Smooth muscle cell (in vitro differentiated cells): Measurements from ENCODE around the gene MRPS12. TPM values are rescaled to one million over a fixed set of nuclear protein-coding genes. Genes with fewer than 3 reads are reported as not detected.

Experiments
- DNase-seq: peaks from one replicate; lab custom pipeline; 2025; ENCODE audit not compliant: unreplicated experiment; lab: John Stamatoyannopoulos, UW
- H2AFZ ChIP-seq: fragments of 200-600 bp; sonication (generic); 2 replicates; pipeline ENCODE4 v1.6.0; 2016; ENCODE audit warnings: antibody characterized with exemption, low read depth, mild to moderate bottlenecking
- H3F3A ChIP-seq: fragments of 200-600 bp; sonication (generic); 2 replicates; pipeline ENCODE4 v1.6.0; 2017; ENCODE audit warnings: antibody characterized with exemption, low read depth
- H3K27ac ChIP-seq: fragments of 200-600 bp; sonication (generic); 2 replicates; pipeline ENCODE4 v1.5.1; 2016; ENCODE audit warnings: low read depth, mild to moderate bottlenecking
- H3K27me3 ChIP-seq: fragments of 200-600 bp; sonication (generic); 2 replicates; pipeline ENCODE4 v1.6.1; 2016; ENCODE audit warnings: low read depth, mild to moderate bottlenecking
- H3K36me3 ChIP-seq: fragments of 200-600 bp; sonication (generic); 2 replicates; pipeline ENCODE4 v1.5.1; 2016; ENCODE audit warnings: low read depth
- H3K4me1 ChIP-seq: fragments of 200-600 bp; sonication (generic); 2 replicates; pipeline ENCODE4 v1.5.1; 2016; ENCODE audit warnings: low read depth
- H3K4me2 ChIP-seq: fragments of 200-600 bp; sonication (generic); 2 replicates; pipeline ENCODE4 v1.6.0; 2016; ENCODE audit warnings: mild to moderate bottlenecking
- H3K4me3 ChIP-seq: fragments of 200-600 bp; sonication (generic); 2 replicates; pipeline ENCODE4 v1.5.1; 2016; ENCODE audit warnings: mild to moderate bottlenecking
- H3K79me2 ChIP-seq: fragments of 200-600 bp; sonication (generic); 2 replicates; pipeline ENCODE4 v1.6.0; 2016; ENCODE audit warnings: low read depth, mild to moderate bottlenecking
- H3K9ac ChIP-seq: fragments of 200-600 bp; sonication (generic); 2 replicates; pipeline ENCODE4 v1.6.0; 2016; ENCODE audit warnings: low read depth
- H3K9me3 ChIP-seq: fragments of 200-600 bp; sonication (generic); replicated peaks from 2 replicates; pipeline ENCODE4 v1.5.1; 2016; ENCODE audit warnings: low read depth
- H4K20me1 ChIP-seq: fragments of 200-600 bp; sonication (generic); 2 replicates; pipeline ENCODE4 v1.6.0; 2016; ENCODE audit warnings: low read depth
- CTCF ChIP-seq: fragments of 200-600 bp; sonication (generic); IDR thresholded peaks from 2 replicates; pipeline ENCODE4 v1.5.1; 2017; ENCODE audit warnings: borderline replicate concordance, mild to moderate bottlenecking, antibody characterized with exemption; ENCODE audit not compliant: insufficient read depth, poor library complexity, severe bottlenecking
- WGBS: methylation state at CpG from one replicate; pipeline ENCODE4 v1.1.7; 2016; ENCODE audit warnings: low lambda C conversion rate; 5-methylcytosine and 5-hydroxymethylcytosine counted together
- polyA plus RNA-seq: library from polyadenylated mRNA; unstranded; fragments of >200 nt; fragmentation: Nextera tagmentation; extraction: Ambion mirVana; gene quantifications from 2 replicates; pipeline ENCODE4 v1.2.1, GENCODE V29; 2016
- total RNA-seq: library from RNA; depleted of rRNA; stranded (reverse); fragments of >200 nt; gene quantifications from 2 replicates; pipeline ENCODE4 v1.2.3, GENCODE V29; 2014

The MRPS12 gene
- total and polyA plus RNA-seq, 2 experiments from 2014 or later: 25.7 to 55.2 TPM

- DNase-seq: no peak
- WGBS: 83% methylated on average over 8 of the region's 8 CpGs
- H3K27me3 ChIP-seq: no peaks in the 10 kb centered on the region
These were observed 40.9 kb upstream of the MRPS12 start for GRCh38 chr19:38889803-38890202.

GRCh38 chr19:38890686-38891085 lies 40.1 kb upstream of the MRPS12 start:
- TF ChIP-seq CTCF: no peak
- no peak for DNase-seq
- H3K79me2 ChIP-seq: peaks cover 6% of the 10 kb centered on the region

More at GRCh38 chr19:38889803-38890202, 40.9 kb upstream of the MRPS12 start:
- H3K27ac ChIP-seq: no peak overlapping the region
- H3K36me3 ChIP-seq: no peaks in the 10 kb centered on the region
- no peak overlapping the region for H3K9ac ChIP-seq
- H3K4me1 ChIP-seq: no peaks in the 10 kb centered on the region
- H3K4me3 ChIP-seq: no peak overlapping the region
- no peaks in the 10 kb centered on the region for H4K20me1 ChIP-seq
- no peaks in the 10 kb centered on the region for H3K9me3 ChIP-seq
- no peaks in the 10 kb centered on the region for H3K79me2 ChIP-seq
- no peak overlapping the region for H2AFZ ChIP-seq
- H3K4me2 ChIP-seq: no peak overlapping the region
- TF ChIP-seq CTCF: no peak
- no peaks in the 10 kb centered on the region for H3F3A ChIP-seq

GRCh38 chr19:38891771-38892170 lies 39.0 kb upstream of the MRPS12 start:
- H3F3A ChIP-seq: no peaks in the 10 kb centered on the region
- no peak overlapping the region for H3K4me2 ChIP-seq
- H3K79me2 ChIP-seq: peaks cover 11% of the 10 kb centered on the region
- DNase-seq: no peak
- no peaks in the 10 kb centered on the region for H4K20me1 ChIP-seq
- no peaks in the 10 kb centered on the region for H3K9me3 ChIP-seq
- H3K27me3 ChIP-seq: no peaks in the 10 kb centered on the region
- no peak overlapping the region for H3K27ac ChIP-seq
- no peak for TF ChIP-seq CTCF
- no peak overlapping the region for H3K9ac ChIP-seq
- 95% methylated on average over 6 of the region's 6 CpGs for WGBS
- H2AFZ ChIP-seq: no peak overlapping the region
- H3K4me3 ChIP-seq: no peak overlapping the region
- H3K4me1 ChIP-seq: no peaks in the 10 kb centered on the region
- no peaks in the 10 kb centered on the region for H3K36me3 ChIP-seq

More at GRCh38 chr19:38890686-38891085, 40.1 kb upstream of the MRPS12 start:
- Histone ChIP-seq H3K4me1 (no peaks in the 10 kb centered on the region), H3F3A (no peaks in the 10 kb centered on the region), H3K4me2 (no peak overlapping the region), H3K9ac (no peak overlapping the region), H2AFZ (no peak overlapping the region), H3K27me3 (no peaks in the 10 kb centered on the region), H3K36me3 (no peaks in the 10 kb centered on the region), H3K9me3 (no peaks in the 10 kb centered on the region), H3K4me3 (no peak overlapping the region), H3K27ac (no peak overlapping the region), H4K20me1 (no peaks in the 10 kb centered on the region)

GRCh38 chr19:38892841-38893240 lies 37.9 kb upstream of the MRPS12 start:
- no peak overlapping the region for H2AFZ ChIP-seq
- no peaks in the 10 kb centered on the region for H3F3A ChIP-seq
- H4K20me1 ChIP-seq: no peaks in the 10 kb centered on the region
- WGBS: 97% methylated on average over 5 of the region's 5 CpGs
- peaks cover 11% of the 10 kb centered on the region for H3K79me2 ChIP-seq
- no peak overlapping the region for H3K4me3 ChIP-seq
- no peak overlapping the region for H3K9ac ChIP-seq
- TF ChIP-seq CTCF: no peak
- H3K27me3 ChIP-seq: no peaks in the 10 kb centered on the region
- H3K36me3 ChIP-seq: no peaks in the 10 kb centered on the region
- DNase-seq: no peak
- no peaks in the 10 kb centered on the region for H3K9me3 ChIP-seq
- H3K4me2 ChIP-seq: no peak overlapping the region
- no peaks in the 10 kb centered on the region for H3K4me1 ChIP-seq
- H3K27ac ChIP-seq: no peak overlapping the region
